Ascending aorta (tissue), 2 donors: Measurements from ENCODE around the gene MAP1LC3B2. TPM values are rescaled to one million over a fixed set of nuclear protein-coding genes. Genes with fewer than 3 reads are reported as not detected.
A peak's percentile ranks its signal among the peaks of the same experiment; 100 is the strongest.

ENCODE experiments used
- DNase-seq, 2 donors: peaks; one replicate each; pipeline ENCODE4 v3.0.0-alpha.2; 2019; ENCODE audit warnings: low spot score in 2 of 2
- H3K27ac ChIP-seq, 2 donors: fragments of 200-600 bp; sonication (generic); one replicate each; pipeline ENCODE4 v1.5.1; 2016 to 2017; ENCODE audit warnings: mild to moderate bottlenecking in 1 of 2
- H3K27me3 ChIP-seq: fragments of 200-600 bp; sonication (generic); one replicate; pipeline ENCODE4 v1.5.1; 2017
- H3K36me3 ChIP-seq, 2 donors: fragments of 200-600 bp; sonication (generic); one replicate each; pipeline ENCODE4 v1.5.1; 2016
- H3K4me1 ChIP-seq, 2 donors: fragments of 200-600 bp; sonication (generic); one replicate each; pipeline ENCODE4 v1.5.1; 2016 to 2017; ENCODE audit warnings: mild to moderate bottlenecking in 1 of 2
- H3K4me3 ChIP-seq, 2 donors: fragments of 200-600 bp; sonication (generic); one replicate each; pipeline ENCODE4 v1.5.1; 2016 to 2017; ENCODE audit warnings: mild to moderate bottlenecking in 1 of 2
- H3K9me3 ChIP-seq, 2 donors: fragments of 200-600 bp; sonication (generic); one replicate each; pipeline ENCODE4 v1.5.1; 2016
- intact Hi-C: fragments of 100-400 bp; cut with DNase I; formaldehyde crosslinking; loops from one replicate; pipeline ENCODE4 v1.15.1; 2023
- total RNA-seq: library from RNA; depleted of rRNA; stranded (reverse); fragments of >200 nt; gene quantifications from one replicate; pipeline ENCODE4 v1.1.0, GENCODE V29; 2016
- TF ChIP-seq, protein P1 (sequence below), 3 experiments: fragments of 200-600 bp in 2 of 3; fragments of 450-650 bp in 1 of 3; sonication (generic) in 2 of 3; IDR thresholded peaks; one replicate each; pipeline ENCODE4 v1.5.1; 2016 to 2019; ENCODE audit warnings: antibody characterized with exemption in 3 of 3, mild to moderate bottlenecking in 1 of 3, moderate library complexity in 1 of 3

Gene MAP1LC3B2
- total RNA-seq, 1 donor from 2014 or later, result not detected

DNA sequence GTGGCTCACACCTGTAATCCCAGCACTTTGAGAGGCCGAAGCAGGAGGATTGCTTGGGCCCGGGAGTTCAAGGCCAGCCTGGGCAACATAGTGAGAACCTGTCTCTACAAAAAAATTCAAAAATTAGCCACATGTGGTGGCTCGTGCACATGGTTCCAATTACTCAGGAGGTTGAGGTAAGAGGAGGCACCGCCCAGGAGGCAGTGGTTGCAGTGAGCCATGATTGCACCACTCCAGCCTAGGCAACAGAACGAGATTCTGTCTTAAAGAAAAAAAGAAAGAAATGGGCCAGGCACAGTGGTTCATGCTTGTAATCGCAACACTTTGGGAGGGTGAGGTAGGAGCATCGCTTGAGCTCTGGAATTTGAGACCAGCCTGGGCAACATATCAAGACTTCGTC, 33.5 kb downstream of the MAP1LC3B2 start:
- TF ChIP-seq, protein P1, sequence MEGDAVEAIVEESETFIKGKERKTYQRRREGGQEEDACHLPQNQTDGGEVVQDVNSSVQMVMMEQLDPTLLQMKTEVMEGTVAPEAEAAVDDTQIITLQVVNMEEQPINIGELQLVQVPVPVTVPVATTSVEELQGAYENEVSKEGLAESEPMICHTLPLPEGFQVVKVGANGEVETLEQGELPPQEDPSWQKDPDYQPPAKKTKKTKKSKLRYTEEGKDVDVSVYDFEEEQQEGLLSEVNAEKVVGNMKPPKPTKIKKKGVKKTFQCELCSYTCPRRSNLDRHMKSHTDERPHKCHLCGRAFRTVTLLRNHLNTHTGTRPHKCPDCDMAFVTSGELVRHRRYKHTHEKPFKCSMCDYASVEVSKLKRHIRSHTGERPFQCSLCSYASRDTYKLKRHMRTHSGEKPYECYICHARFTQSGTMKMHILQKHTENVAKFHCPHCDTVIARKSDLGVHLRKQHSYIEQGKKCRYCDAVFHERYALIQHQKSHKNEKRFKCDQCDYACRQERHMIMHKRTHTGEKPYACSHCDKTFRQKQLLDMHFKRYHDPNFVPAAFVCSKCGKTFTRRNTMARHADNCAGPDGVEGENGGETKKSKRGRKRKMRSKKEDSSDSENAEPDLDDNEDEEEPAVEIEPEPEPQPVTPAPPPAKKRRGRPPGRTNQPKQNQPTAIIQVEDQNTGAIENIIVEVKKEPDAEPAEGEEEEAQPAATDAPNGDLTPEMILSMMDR (IDR thresholded peaks at IDR 0.05), result no peak
- peak overlapping the region; percentile 9 to 37 for H3K27ac ChIP-seq
- intact Hi-C loops, result no loop called here
- peaks cover 4 to 14% of the 10 kb centered on the region in 2 donors for H3K4me1 ChIP-seq
- no peaks in the 10 kb centered on the region for H3K36me3 ChIP-seq
- DNase-seq, result no peak
- no peak overlapping the region for H3K4me3 ChIP-seq
- H3K9me3 ChIP-seq, result no peaks in the 10 kb centered on the region
- H3K27me3 ChIP-seq, result no peaks in the 10 kb centered on the region

DNA sequence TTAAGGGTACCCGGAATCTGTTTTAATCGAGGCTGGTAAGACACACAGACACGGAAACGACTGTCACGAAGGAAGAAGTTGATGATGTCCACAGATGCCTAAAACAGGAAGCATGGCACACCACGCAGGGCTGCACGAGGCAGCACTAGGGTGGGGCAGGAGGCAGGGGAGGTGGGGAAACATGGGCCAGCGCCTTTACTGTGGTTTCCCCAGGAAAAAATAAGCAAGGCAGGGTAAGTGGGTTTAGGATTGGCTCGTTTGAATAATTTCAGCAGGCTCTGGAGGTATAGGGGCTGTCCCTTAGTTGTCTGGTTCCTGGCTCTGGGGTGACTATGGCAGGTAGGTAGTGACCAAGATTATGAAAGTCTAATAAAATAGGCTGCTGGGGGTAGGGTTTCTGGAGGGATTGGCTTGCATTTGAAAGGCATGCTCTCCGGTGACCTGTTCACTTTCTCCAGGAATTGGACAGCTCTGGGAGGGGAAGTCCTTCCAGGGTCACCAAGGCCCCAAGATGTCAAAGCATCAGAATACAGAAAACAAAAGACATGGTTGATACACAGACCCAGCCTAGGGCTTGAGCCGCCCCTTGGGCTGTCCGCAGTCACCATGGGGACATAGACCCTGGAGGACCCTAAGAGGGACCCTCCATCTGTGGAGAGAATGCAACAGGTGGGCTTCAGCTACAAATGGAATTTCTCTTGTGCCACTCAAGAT, 35.3 kb downstream of the MAP1LC3B2 start:
- peaks cover 4 to 24% of the 10 kb centered on the region in 2 donors for H3K4me1 ChIP-seq
- intact Hi-C loops, result loop anchor here (5.0 kb wide), 3 partner anchors 137 to 212 kb away; no protein-coding TSS in a partner anchor

DNA sequence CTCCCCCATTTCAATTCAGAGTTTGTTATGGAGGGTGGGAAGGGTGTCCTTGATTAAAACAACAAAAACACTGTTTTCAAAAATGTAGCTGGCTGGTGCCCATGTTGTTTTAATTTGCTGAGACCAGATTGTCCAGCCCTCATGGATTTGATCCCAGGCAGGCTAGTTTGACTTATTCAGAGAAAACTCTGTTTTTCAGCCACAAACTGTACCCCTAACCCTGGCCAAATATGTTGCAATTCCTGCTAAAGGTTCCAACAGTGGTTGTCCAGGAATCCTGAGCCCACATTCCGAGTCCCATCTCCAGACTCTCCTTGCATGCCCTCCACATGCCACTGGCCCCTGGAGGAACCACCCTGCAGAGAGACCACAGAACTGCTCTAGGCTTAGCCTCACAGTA, 36.0 kb downstream of the MAP1LC3B2 start:
- Histone ChIP-seq H3K36me3 (no peaks in the 10 kb centered on the region), H3K27me3 (no peaks in the 10 kb centered on the region), H3K27ac (no peak overlapping the region), H3K4me1 (peaks cover 4 to 24% of the 10 kb centered on the region in 2 donors), H3K9me3 (no peaks in the 10 kb centered on the region), H3K4me3 (no peak overlapping the region)
- intact Hi-C loops, result loop anchor here (5.0 kb wide), 3 partner anchors 138 to 213 kb away; no protein-coding TSS in a partner anchor
- no peak for DNase-seq
- TF ChIP-seq, protein P1 (IDR thresholded peaks at IDR 0.05), result no peak

More for the DNA sequence above, 35.3 kb downstream of the MAP1LC3B2 start:
- H3K27ac ChIP-seq, result no peak overlapping the region
- no peaks in the 10 kb centered on the region for H3K9me3 ChIP-seq
- H3K27me3 ChIP-seq, result no peaks in the 10 kb centered on the region
- no peaks in the 10 kb centered on the region for H3K36me3 ChIP-seq
- no peak overlapping the region for H3K4me3 ChIP-seq
- DNase-seq, result no peak
- TF ChIP-seq, protein P1 (IDR thresholded peaks at IDR 0.05), result no peak

DNA sequence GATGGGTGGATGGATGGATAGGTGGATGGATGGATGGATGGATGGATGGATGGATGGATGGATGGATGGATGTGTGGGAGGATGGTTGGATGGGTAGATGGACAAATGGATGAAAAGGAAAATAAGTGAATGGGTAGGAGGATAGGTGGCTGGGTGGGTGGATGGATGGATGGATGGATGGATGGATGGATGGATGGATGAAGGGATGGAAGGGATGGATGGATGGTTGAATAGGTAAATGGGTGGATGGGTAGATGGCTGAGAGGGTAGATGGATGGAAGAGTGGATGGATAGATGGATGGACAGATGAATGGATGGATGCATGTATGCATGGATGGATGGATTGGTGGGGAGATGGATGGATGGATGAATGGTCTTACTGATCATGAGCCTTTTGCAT, 36.5 kb downstream of the MAP1LC3B2 start:
- TF ChIP-seq, protein P1 (IDR thresholded peaks at IDR 0.05), result no peak
- Histone ChIP-seq H3K36me3 (no peaks in the 10 kb centered on the region), H3K27me3 (no peaks in the 10 kb centered on the region), H3K27ac (no peak overlapping the region), H3K4me3 (no peak overlapping the region), H3K4me1 (peaks cover 4 to 24% of the 10 kb centered on the region in 2 donors), H3K9me3 (no peaks in the 10 kb centered on the region)
- no peak for DNase-seq
- intact Hi-C loops, result loop anchor here (5.0 kb wide), 3 partner anchors 138 to 213 kb away; no protein-coding TSS in a partner anchor

DNA sequence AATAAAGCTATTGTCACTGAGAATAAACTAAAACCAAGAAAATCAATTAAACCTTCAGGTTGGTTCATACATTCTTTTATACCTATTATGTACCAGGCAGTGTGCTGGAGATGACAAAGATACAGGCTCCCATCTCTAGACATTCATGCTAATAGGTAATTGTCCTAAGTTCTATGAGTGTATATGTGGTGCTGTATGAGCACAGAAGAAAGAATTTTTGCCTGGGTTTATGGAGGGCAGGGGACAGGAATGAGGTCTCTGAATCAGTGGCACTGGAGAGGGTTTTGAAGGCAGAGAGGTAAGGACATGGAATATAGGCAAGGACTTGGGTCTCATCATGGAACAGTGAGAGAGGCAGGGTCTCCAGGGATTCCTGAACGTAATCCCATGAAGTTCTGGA, 38.7 kb downstream of the MAP1LC3B2 start:
- Histone ChIP-seq H3K27me3 (no peaks in the 10 kb centered on the region), H3K27ac (peak overlapping the region in 1 of 2 donors; percentile 79), H3K36me3 (no peaks in the 10 kb centered on the region), H3K4me3 (no peak overlapping the region), H3K9me3 (no peaks in the 10 kb centered on the region), H3K4me1 (peaks cover 4 to 22% of the 10 kb centered on the region in 2 donors)
- TF ChIP-seq, protein P1 (IDR thresholded peaks at IDR 0.05), result no peak
- intact Hi-C loops, result loop anchor here (2.0 to 5.0 kb wide), 6 partner anchors 63 to 599 kb away; no protein-coding TSS in a partner anchor
- DNase-seq, result no peak
